DMS 273 (cell line): ENCODE data around the gene AGRP.
A peak's percentile ranks its signal among the peaks of the same experiment; 100 is the strongest.

Experiments
- DNase-seq: peaks from one replicate; lab custom pipeline; 2025; ENCODE audit not compliant: unreplicated experiment; lab: John Stamatoyannopoulos, UW

The AGRP gene

GRCh38 chr16:67463691-67464090 lies 19.7 kb downstream of the AGRP start:
- no peak for DNase-seq

GRCh38 chr16:67463059-67463458 lies 20.3 kb downstream of the AGRP start:
- DNase-seq, result no peak

GRCh38 chr16:67462279-67462655 lies 21.1 kb downstream of the AGRP start:
- DNase-seq, result no peak

- DNase-seq, result no peak
These were observed 21.6 kb downstream of the AGRP start for GRCh38 chr16:67461600-67462278.

GRCh38 chr16:67460961-67461360 lies 22.4 kb downstream of the AGRP start:
- no peak for DNase-seq

GRCh38 chr16:67460168-67460567 lies 23.2 kb downstream of the AGRP start:
- DNase-seq, result peak; percentile 76

GRCh38 chr16:67459861-67460150 lies 23.5 kb downstream of the AGRP start:
- no peak for DNase-seq

GRCh38 chr16:67459066-67459860 lies 24.1 kb downstream of the AGRP start:
- peak; percentile 94 for DNase-seq

GRCh38 chr16:67458121-67458641 lies 25.2 kb downstream of the AGRP start:
- no peak for DNase-seq

- peak; percentile 56 for DNase-seq
These were observed 25.7 kb downstream of the AGRP start for GRCh38 chr16:67457611-67458010.

- peak; percentile 94 for DNase-seq
These were observed 26.8 kb downstream of the AGRP start for GRCh38 chr16:67456391-67457081.

GRCh38 chr16:67454852-67455251 lies 28.5 kb downstream of the AGRP start:
- DNase-seq, result no peak

GRCh38 chr16:67454104-67454503 lies 29.2 kb downstream of the AGRP start:
- DNase-seq, result no peak

- no peak for DNase-seq
These were observed 31.5 kb downstream of the AGRP start for GRCh38 chr16:67451704-67452435.

GRCh38 chr16:67451061-67451703 lies 32.2 kb downstream of the AGRP start:
- no peak for DNase-seq

GRCh38 chr16:67449739-67450138 lies 33.6 kb downstream of the AGRP start:
- no peak for DNase-seq

GRCh38 chr16:67449336-67449735 lies 34.0 kb downstream of the AGRP start:
- peak; percentile 48 for DNase-seq

GRCh38 chr16:67448580-67448979 lies 34.8 kb downstream of the AGRP start:
- DNase-seq, result no peak

GRCh38 chr16:67447508-67448076 lies 35.8 kb downstream of the AGRP start:
- DNase-seq, result peak; percentile 72

- DNase-seq, result no peak
These were observed 36.3 kb downstream of the AGRP start for GRCh38 chr16:67446968-67447507.
